SK-N-SH (cell line): ENCODE measurements around the gene LHFPL6. TPM values are rescaled to one million over a fixed set of nuclear protein-coding genes. Genes with fewer than 3 reads are reported as not detected.

Experiments
- CTCF ChIA-PET: fragments of 300-600, 350-600 bp; formaldehyde crosslinking; extraction: SDS; loops from one replicate; lab custom pipeline; 2021; lab: Yijun Ruan, JAX
- POLR2A ChIA-PET: fragments of 350-600 bp; sonication (Branson Sonifier 250); formaldehyde crosslinking; extraction: SDS; loops from one replicate; lab custom pipeline; 2020; ENCODE audit warnings: antibody characterized with exemption, inconsistent platforms; lab: Yijun Ruan, JAX
- DNase-seq: peaks from one replicate; pipeline ENCODE4 v3.0.0; 2012
- H2AFZ ChIP-seq: fragments of 200-600 bp; sonication (generic); 2 replicates; pipeline ENCODE4 v1.8.1; 2016; ENCODE audit warnings: antibody characterized with exemption, mild to moderate bottlenecking, low read depth
- H3F3A ChIP-seq: fragments of 200-600 bp; sonication (generic); replicated peaks from 2 replicates; pipeline ENCODE3; 2016; ENCODE audit warnings: antibody characterized with exemption, mild to moderate bottlenecking; ENCODE audit not compliant: insufficient read depth
- H3K27ac ChIP-seq, 2 experiments: fragments of 200-500 bp in 1 of 2; fragments of 200-600 bp in 1 of 2; sonication (Bioruptor generic) in 1 of 2; sonication (generic), shearing (Covaris generic) in 1 of 2; 2 replicates each; pipeline versions ENCODE4 v1.5.1 to v1.6.1; 2014 to 2016; ENCODE audit warnings: low read depth in 2 of 2, inconsistent platforms in 1 of 2, low read length in 1 of 2, mild to moderate bottlenecking in 1 of 2, mixed read lengths in 1 of 2
- H3K27me3 ChIP-seq: fragments of 200-600 bp; sonication (generic), shearing (Covaris generic); 2 replicates; pipeline ENCODE4 v1.6.1; 2016; ENCODE audit warnings: mixed run types; ENCODE audit not compliant: insufficient read depth
- H3K36me3 ChIP-seq, 2 experiments: fragments of 200-500 bp in 1 of 2; fragments of 200-600 bp in 1 of 2; sonication (Bioruptor generic) in 1 of 2; sonication (generic) in 1 of 2; replicated peaks in 1 of 2; 2 replicates each; pipeline versions ENCODE3 to v1.5.1; 2014 to 2016; ENCODE audit warnings: low read length in 1 of 2, mild to moderate bottlenecking in 1 of 2; ENCODE audit not compliant: insufficient read depth in 2 of 2, control insufficient read depth in 1 of 2
- H3K4me1 ChIP-seq, 2 experiments: fragments of 200-500 bp in 1 of 2; fragments of 200-600 bp in 1 of 2; sonication (Bioruptor generic) in 1 of 2; sonication (generic), shearing (Covaris generic) in 1 of 2; 2 replicates each; pipeline versions ENCODE4 v1.5.1 to v1.6.1; 2014 to 2016; ENCODE audit warnings: low read depth in 1 of 2, low read length in 1 of 2, mixed run types in 1 of 2; ENCODE audit not compliant: insufficient read depth in 2 of 2, control insufficient read depth in 1 of 2
- H3K4me2 ChIP-seq: fragments of 200-600 bp; sonication (generic), shearing (Covaris generic); 2 replicates; pipeline ENCODE4 v1.6.1; 2017; ENCODE audit warnings: mixed run types
- H3K4me3 ChIP-seq, 2 experiments: fragments of 200-500 bp in 1 of 2; fragments of 200-600 bp in 1 of 2; sonication (Bioruptor generic) in 1 of 2; sonication (generic), shearing (Covaris generic) in 1 of 2; 2 replicates each; pipeline versions ENCODE4 v1.5.1 to v1.8.1; 2014 to 2016; ENCODE audit warnings: low read depth in 2 of 2, inconsistent platforms in 1 of 2, low read length in 1 of 2, mild to moderate bottlenecking in 1 of 2, mixed read lengths in 1 of 2, moderate library complexity in 1 of 2
- H3K79me2 ChIP-seq: fragments of 200-600 bp; sonication (generic); 2 replicates; pipeline ENCODE4 v1.8.1; 2017; ENCODE audit warnings: mild to moderate bottlenecking; ENCODE audit not compliant: insufficient read depth
- H3K9ac ChIP-seq: fragments of 200-600 bp; sonication (generic); 2 replicates; pipeline ENCODE4 v1.6.1; 2017; ENCODE audit warnings: mixed run types
- H3K9me2 ChIP-seq: fragments of 200-600 bp; sonication (generic); 2 replicates; pipeline ENCODE4 v1.6.1; 2017; ENCODE audit warnings: mixed run types
- H3K9me3 ChIP-seq: fragments of 200-600 bp; sonication (generic); 2 replicates; pipeline ENCODE4 v1.6.1; 2017; ENCODE audit warnings: mixed run types, mild to moderate bottlenecking, moderate library complexity
- H4K20me1 ChIP-seq: fragments of 200-600 bp; sonication (generic); 2 replicates; pipeline ENCODE4 v1.6.1; 2017; ENCODE audit warnings: mild to moderate bottlenecking, mixed run types; ENCODE audit not compliant: insufficient read depth
- EP300 ChIP-seq, 2 experiments: IDR thresholded peaks; 2 replicates each; pipeline versions ENCODE4 v1.4.0 to v1.6.1; 2012; ENCODE audit warnings: borderline replicate concordance in 1 of 2, low read depth in 1 of 2, low read length in 1 of 2
- EZH2phosphoT487 ChIP-seq: fragments of 200-600 bp; sonication (generic); IDR thresholded peaks from 2 replicates; pipeline ENCODE4 v1.6.1; 2017; ENCODE audit warnings: low read depth, mixed run types, mild to moderate bottlenecking, antibody characterized with exemption, moderate library complexity, borderline replicate concordance
- FOXJ3 ChIP-seq: sonication (generic); formaldehyde crosslinking; IDR thresholded peaks from 2 replicates; pipeline ENCODE4 v1.5.1; 2020; ENCODE audit warnings: mild to moderate bottlenecking, missing genetic modification reagents
- FOXM1 ChIP-seq: IDR thresholded peaks from 2 replicates; pipeline ENCODE4 v1.4.0; 2012; ENCODE audit warnings: low read depth, mild to moderate bottlenecking
- JUND ChIP-seq: IDR thresholded peaks from 2 replicates; pipeline ENCODE4 v1.4.0; 2012
- MXI1 ChIP-seq: IDR thresholded peaks from 2 replicates; pipeline ENCODE4 v1.6.1; 2012; ENCODE audit warnings: mild to moderate bottlenecking, low read depth, low read length, improper control_type of control experiment
- NFIC ChIP-seq: IDR thresholded peaks from 2 replicates; pipeline ENCODE4 v1.4.0; 2012; ENCODE audit warnings: borderline replicate concordance
- NRF1 ChIP-seq: IDR thresholded peaks from 2 replicates; pipeline ENCODE4 v1.6.1; 2012; ENCODE audit warnings: low read depth, mild to moderate bottlenecking, low read length
- POLR2AphosphoS5 ChIP-seq: IDR thresholded peaks from 2 replicates; pipeline ENCODE4 v1.6.1; 2012; ENCODE audit warnings: low read depth, low read length
- SIN3A ChIP-seq: IDR thresholded peaks from 2 replicates; pipeline ENCODE4 v1.6.1; 2012; ENCODE audit warnings: low read depth, mild to moderate bottlenecking, low read length, moderate library complexity, borderline replicate concordance
- TCF12 ChIP-seq: IDR thresholded peaks from 2 replicates; pipeline ENCODE4 v1.4.0; 2012
- WGBS: methylation state at CpG from one replicate; pipeline ENCODE4 v1.1.6; 2017; ENCODE audit warnings: low lambda C conversion rate; 5-methylcytosine and 5-hydroxymethylcytosine counted together
- polyA plus RNA-seq, 3 experiments: library from polyadenylated mRNA; depleted of rRNA; stranded (reverse); fragments of >200 nt; gene quantifications; 2 replicates each; pipeline ENCODE4 v1.2.3, GENCODE V29; 2012
- TF ChIP-seq, protein P1 (sequence below): IDR thresholded peaks from 2 replicates; pipeline ENCODE4; 2012
- TF ChIP-seq, protein P2 (sequence below): IDR thresholded peaks from 2 replicates; pipeline ENCODE4 v1.6.1; 2012; ENCODE audit warnings: mild to moderate bottlenecking, low read depth, low read length, moderate library complexity
- TF ChIP-seq, protein P3 (sequence below): fragments of 150-350 bp; IDR thresholded peaks from 2 replicates; pipeline ENCODE4 v1.6.1; 2017; ENCODE audit warnings: antibody characterized with exemption, low read length, low read depth, borderline replicate concordance

The LHFPL6 gene
- polyA plus RNA-seq, 1 of the 3 experiments (the other 2 are of a cell fraction): 22.2 TPM

DNA sequence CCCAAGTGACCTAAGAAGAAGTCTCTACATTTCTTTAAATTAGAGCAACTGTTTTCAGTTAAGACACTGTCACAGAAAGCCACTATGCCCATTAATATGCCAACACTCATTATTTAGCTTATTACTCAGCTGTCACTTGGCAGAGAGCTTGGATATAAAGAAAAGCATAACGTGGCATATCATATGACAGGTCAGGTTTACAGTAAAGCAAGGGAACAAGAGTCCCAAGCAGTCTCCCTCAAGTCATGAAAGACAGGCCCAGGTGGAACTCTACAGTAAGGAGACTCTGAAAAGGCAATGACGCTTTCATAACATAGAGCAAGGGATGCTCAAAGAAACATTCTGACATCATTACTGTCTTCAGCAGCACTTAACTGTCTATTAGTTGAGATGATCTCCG, 6.3 kb downstream of the LHFPL6 start:
- Histone ChIP-seq H3K79me2 (no peaks in the 10 kb centered on the region; the same call in 1 of the 2 replicates), H3K27ac (no peak overlapping the region; a peak in 1 of 4 replicates), H3K9ac (no peak overlapping the region), H3K9me2 (no peaks in the 10 kb centered on the region), H3K9me3 (no peaks in the 10 kb centered on the region), H4K20me1 (no peaks in the 10 kb centered on the region), H3F3A (no peaks in the 10 kb centered on the region), H3K4me2 (no peak overlapping the region), H3K27me3 (no peaks in the 10 kb centered on the region), H3K4me3 (no peak overlapping the region), H2AFZ (no peak overlapping the region), H3K4me1 (peaks cover 9 to 10% of the 10 kb centered on the region in 2 experiments; a peak in 3 of 4 replicates), H3K36me3 (no peaks in the 10 kb centered on the region)
- CTCF ChIA-PET: interaction anchor here (1.2 kb wide), 1 partner anchor 16 kb away, joined by 5 read pairs; no protein-coding TSS in a partner anchor
- POLR2A ChIA-PET: no interaction called here
- 68% methylated on average over 3 of the region's 3 CpGs for WGBS
- DNase-seq: no peak
- TF ChIP-seq NRF1 (no peak), SIN3A (0 out of 2 replicates have a peak, but pooled peaks have one; percentile 47), FOXM1 (no peak), POLR2AphosphoS5 (peak; percentile 58; the same call in 1 of the 2 replicates), TCF12 (peak; percentile 93), EP300 (IDR thresholded peaks at IDR 0.05; ENCODE audit: borderline replicate concordance in 1 of 2, low read depth in 1 of 2, low read length in 1 of 2) (peak; percentile 63 to 74; a peak in 3 of 4 replicates), NFIC (peak; percentile 8; the same call in 1 of the 2 replicates), MXI1 (no peak), FOXJ3 (CRISPR knock-in tag) (no peak), EZH2phosphoT487 (no peak), JUND (peak; percentile 47; the same call in 1 of the 2 replicates)
- TF ChIP-seq, protein P1, sequence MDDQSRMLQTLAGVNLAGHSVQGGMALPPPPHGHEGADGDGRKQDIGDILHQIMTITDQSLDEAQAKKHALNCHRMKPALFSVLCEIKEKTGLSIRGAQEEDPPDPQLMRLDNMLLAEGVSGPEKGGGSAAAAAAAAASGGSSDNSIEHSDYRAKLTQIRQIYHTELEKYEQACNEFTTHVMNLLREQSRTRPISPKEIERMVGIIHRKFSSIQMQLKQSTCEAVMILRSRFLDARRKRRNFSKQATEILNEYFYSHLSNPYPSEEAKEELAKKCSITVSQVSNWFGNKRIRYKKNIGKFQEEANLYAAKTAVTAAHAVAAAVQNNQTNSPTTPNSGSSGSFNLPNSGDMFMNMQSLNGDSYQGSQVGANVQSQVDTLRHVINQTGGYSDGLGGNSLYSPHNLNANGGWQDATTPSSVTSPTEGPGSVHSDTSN: peak; percentile 96
- TF ChIP-seq, protein P2, sequence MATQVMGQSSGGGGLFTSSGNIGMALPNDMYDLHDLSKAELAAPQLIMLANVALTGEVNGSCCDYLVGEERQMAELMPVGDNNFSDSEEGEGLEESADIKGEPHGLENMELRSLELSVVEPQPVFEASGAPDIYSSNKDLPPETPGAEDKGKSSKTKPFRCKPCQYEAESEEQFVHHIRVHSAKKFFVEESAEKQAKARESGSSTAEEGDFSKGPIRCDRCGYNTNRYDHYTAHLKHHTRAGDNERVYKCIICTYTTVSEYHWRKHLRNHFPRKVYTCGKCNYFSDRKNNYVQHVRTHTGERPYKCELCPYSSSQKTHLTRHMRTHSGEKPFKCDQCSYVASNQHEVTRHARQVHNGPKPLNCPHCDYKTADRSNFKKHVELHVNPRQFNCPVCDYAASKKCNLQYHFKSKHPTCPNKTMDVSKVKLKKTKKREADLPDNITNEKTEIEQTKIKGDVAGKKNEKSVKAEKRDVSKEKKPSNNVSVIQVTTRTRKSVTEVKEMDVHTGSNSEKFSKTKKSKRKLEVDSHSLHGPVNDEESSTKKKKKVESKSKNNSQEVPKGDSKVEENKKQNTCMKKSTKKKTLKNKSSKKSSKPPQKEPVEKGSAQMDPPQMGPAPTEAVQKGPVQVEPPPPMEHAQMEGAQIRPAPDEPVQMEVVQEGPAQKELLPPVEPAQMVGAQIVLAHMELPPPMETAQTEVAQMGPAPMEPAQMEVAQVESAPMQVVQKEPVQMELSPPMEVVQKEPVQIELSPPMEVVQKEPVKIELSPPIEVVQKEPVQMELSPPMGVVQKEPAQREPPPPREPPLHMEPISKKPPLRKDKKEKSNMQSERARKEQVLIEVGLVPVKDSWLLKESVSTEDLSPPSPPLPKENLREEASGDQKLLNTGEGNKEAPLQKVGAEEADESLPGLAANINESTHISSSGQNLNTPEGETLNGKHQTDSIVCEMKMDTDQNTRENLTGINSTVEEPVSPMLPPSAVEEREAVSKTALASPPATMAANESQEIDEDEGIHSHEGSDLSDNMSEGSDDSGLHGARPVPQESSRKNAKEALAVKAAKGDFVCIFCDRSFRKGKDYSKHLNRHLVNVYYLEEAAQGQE: no peak
- TF ChIP-seq, protein P3, sequence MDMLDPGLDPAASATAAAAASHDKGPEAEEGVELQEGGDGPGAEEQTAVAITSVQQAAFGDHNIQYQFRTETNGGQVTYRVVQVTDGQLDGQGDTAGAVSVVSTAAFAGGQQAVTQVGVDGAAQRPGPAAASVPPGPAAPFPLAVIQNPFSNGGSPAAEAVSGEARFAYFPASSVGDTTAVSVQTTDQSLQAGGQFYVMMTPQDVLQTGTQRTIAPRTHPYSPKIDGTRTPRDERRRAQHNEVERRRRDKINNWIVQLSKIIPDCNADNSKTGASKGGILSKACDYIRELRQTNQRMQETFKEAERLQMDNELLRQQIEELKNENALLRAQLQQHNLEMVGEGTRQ: no peak
